Tibial nerve (tissue), 4 donors: Measurements from ENCODE around the gene OR10H3. TPM values are rescaled to one million over a fixed set of nuclear protein-coding genes. Genes with fewer than 3 reads are reported as not detected.
"Not testable (repeated sequence)": the region's sequence is repeated elsewhere in the genome, so short reads cannot be mapped to it uniquely, and the experiment has no call there.

Experiments
- DNase-seq, 2 donors: peaks; one replicate each; pipeline ENCODE4 v3.0.0-alpha.2; 2019; ENCODE audit warnings: low spot score in 2 of 2
- H3K27ac ChIP-seq, 4 donors: fragments of 200-600 bp; sonication (generic) in 3 of 4; one replicate each; pipeline ENCODE4 v1.5.1; 2017 to 2019; ENCODE audit warnings: mild to moderate bottlenecking in 1 of 4
- H3K27me3 ChIP-seq, 2 donors: fragments of 200-600 bp; sonication (generic) in 1 of 2; one replicate each; pipeline versions ENCODE4 v1.5.1 to v1.6.0; 2017 to 2019
- H3K36me3 ChIP-seq, 3 donors: fragments of 200-600 bp; sonication (generic); one replicate each; pipeline ENCODE4 v1.5.1; 2018 to 2019
- H3K4me1 ChIP-seq, 4 donors: fragments of 200-600 bp; sonication (generic) in 3 of 4; one replicate each; pipeline ENCODE4 v1.5.1; 2017 to 2019
- H3K4me3 ChIP-seq, 4 donors: fragments of 200-600 bp; sonication (generic) in 3 of 4; one replicate each; pipeline ENCODE4 v1.5.1; 2017 to 2019; ENCODE audit warnings: mild to moderate bottlenecking in 1 of 4, moderate library complexity in 1 of 4
- H3K9me3 ChIP-seq, 4 donors: fragments of 200-600 bp; sonication (generic) in 3 of 4; one replicate each; pipeline ENCODE4 v1.5.1; 2017 to 2019
- EP300 ChIP-seq, 2 donors: sonication (generic); formaldehyde crosslinking; IDR thresholded peaks; one replicate each; pipeline ENCODE4 v1.6.1; 2017; ENCODE audit warnings: antibody characterized with exemption in 2 of 2, mild to moderate bottlenecking in 1 of 2
- POLR2A ChIP-seq, 2 donors: fragments of 450-650 bp; IDR thresholded peaks; one replicate each; pipeline ENCODE4 v1.6.1; 2017; ENCODE audit warnings: antibody characterized with exemption in 2 of 2, mild to moderate bottlenecking in 2 of 2, moderate library complexity in 2 of 2
- WGBS, 2 donors: methylation state at CpG; one replicate each; pipeline ENCODE4 v1.1.5; 2018; 5-methylcytosine and 5-hydroxymethylcytosine counted together
- total RNA-seq, 4 donors: library from RNA; depleted of rRNA; stranded (reverse); fragments of >200 nt; gene quantifications; one replicate each; pipeline ENCODE4 v1.1.0, GENCODE V29; 2016
- TF ChIP-seq, protein P1 (sequence below), 5 experiments: fragments of 200-600 bp in 3 of 5; fragments of 450-650 bp in 2 of 5; sonication (generic) in 3 of 5; IDR thresholded peaks; one replicate each; pipeline ENCODE4 v1.5.1; 2016 to 2019; ENCODE audit warnings: antibody characterized with exemption in 5 of 5, mild to moderate bottlenecking in 3 of 5, moderate library complexity in 2 of 5

Gene OR10H3
- total RNA-seq, 4 donors from 2014 or later = not detected

GRCh38 chr19:15758379-15758778, 20.6 kb downstream of the OR10H3 start:
- Histone ChIP-seq H3K27ac (no peak overlapping the region), H3K4me1 (no peaks in the 10 kb centered on the region), H3K27me3 (peaks cover 0 to 3% of the 10 kb centered on the region in 2 donors), H3K9me3 (no peaks in the 10 kb centered on the region), H3K36me3 (peaks cover 0 to 9% (median 0%) of the 10 kb centered on the region in 3 donors), H3K4me3 (no peak overlapping the region)
- TF ChIP-seq, protein P1, sequence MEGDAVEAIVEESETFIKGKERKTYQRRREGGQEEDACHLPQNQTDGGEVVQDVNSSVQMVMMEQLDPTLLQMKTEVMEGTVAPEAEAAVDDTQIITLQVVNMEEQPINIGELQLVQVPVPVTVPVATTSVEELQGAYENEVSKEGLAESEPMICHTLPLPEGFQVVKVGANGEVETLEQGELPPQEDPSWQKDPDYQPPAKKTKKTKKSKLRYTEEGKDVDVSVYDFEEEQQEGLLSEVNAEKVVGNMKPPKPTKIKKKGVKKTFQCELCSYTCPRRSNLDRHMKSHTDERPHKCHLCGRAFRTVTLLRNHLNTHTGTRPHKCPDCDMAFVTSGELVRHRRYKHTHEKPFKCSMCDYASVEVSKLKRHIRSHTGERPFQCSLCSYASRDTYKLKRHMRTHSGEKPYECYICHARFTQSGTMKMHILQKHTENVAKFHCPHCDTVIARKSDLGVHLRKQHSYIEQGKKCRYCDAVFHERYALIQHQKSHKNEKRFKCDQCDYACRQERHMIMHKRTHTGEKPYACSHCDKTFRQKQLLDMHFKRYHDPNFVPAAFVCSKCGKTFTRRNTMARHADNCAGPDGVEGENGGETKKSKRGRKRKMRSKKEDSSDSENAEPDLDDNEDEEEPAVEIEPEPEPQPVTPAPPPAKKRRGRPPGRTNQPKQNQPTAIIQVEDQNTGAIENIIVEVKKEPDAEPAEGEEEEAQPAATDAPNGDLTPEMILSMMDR (IDR thresholded peaks at IDR 0.05) = no peak
- TF ChIP-seq EP300 (IDR thresholded peaks at IDR 0.05) (no peak), POLR2A (IDR thresholded peaks at IDR 0.05) (no peak)
- WGBS, 2 donors = 65 to 68% methylated on average over 2 of the region's 2 CpGs
- DNase-seq = no peak

GRCh38 chr19:15759962-15760565, 22.3 kb downstream of the OR10H3 start:
- no peak overlapping the region for H3K27ac ChIP-seq
- H3K36me3 ChIP-seq = peaks cover 0 to 9% (median 0%) of the 10 kb centered on the region in 3 donors
- H3K4me3 ChIP-seq = no peak overlapping the region
- 21 to 49% methylated on average over 9 to 23 of the region's 28 CpGs for WGBS, 2 donors
- no peaks in the 10 kb centered on the region for H3K4me1 ChIP-seq
- no peak for DNase-seq
- TF ChIP-seq POLR2A (IDR thresholded peaks at IDR 0.05) = no peak
- TF ChIP-seq, protein P1 (IDR thresholded peaks at IDR 0.05) = no peak
- no peak for TF ChIP-seq EP300 (IDR thresholded peaks at IDR 0.05)
- H3K9me3 ChIP-seq = no peaks in the 10 kb centered on the region
- H3K27me3 ChIP-seq = no peaks in the 10 kb centered on the region

GRCh38 chr19:15769586-15769985, 31.8 kb downstream of the OR10H3 start:
- Histone ChIP-seq H3K27me3 (no peaks in the 10 kb centered on the region), H3K9me3 (peaks cover 0 to 10% (median 0%) of the 10 kb centered on the region in 4 donors), H3K4me3 (no peak overlapping the region), H3K4me1 (no peaks in the 10 kb centered on the region), H3K27ac (no peak overlapping the region), H3K36me3 (peaks cover 0 to 51% (median 0%) of the 10 kb centered on the region in 3 donors)
- TF ChIP-seq POLR2A (IDR thresholded peaks at IDR 0.05) (no peak), EP300 (IDR thresholded peaks at IDR 0.05) (no peak)
- TF ChIP-seq, protein P1 (IDR thresholded peaks at IDR 0.05) = no peak
- WGBS, 2 donors = 44 to 57% methylated on average over 4 to 6 of the region's 6 CpGs
- no peak for DNase-seq

GRCh38 chr19:15774159-15774558, 36.4 kb downstream of the OR10H3 start:
- not testable (repeated sequence) for DNase-seq

GRCh38 chr19:15775249-15775648, 37.5 kb downstream of the OR10H3 start:
- peaks cover 0 to 23% (median 2%) of the 10 kb centered on the region in 4 donors for H3K4me1 ChIP-seq
- no peaks in the 10 kb centered on the region for H3K27me3 ChIP-seq
- peaks cover 0 to 23% (median 0%) of the 10 kb centered on the region in 3 donors for H3K36me3 ChIP-seq
- H3K27ac ChIP-seq = no peak overlapping the region
- no peak for DNase-seq
- WGBS, 2 donors = 59 to 64% methylated on average over 2 of the region's 2 CpGs
- no peak overlapping the region for H3K4me3 ChIP-seq
- H3K9me3 ChIP-seq = no peaks in the 10 kb centered on the region
- TF ChIP-seq, protein P1 (IDR thresholded peaks at IDR 0.05) = no peak
- TF ChIP-seq EP300 (IDR thresholded peaks at IDR 0.05) = no peak
- no peak for TF ChIP-seq POLR2A (IDR thresholded peaks at IDR 0.05)

More at GRCh38 chr19:15774159-15774558, 36.4 kb downstream of the OR10H3 start:
- 76 to 80% methylated on average over 3 of the region's 3 CpGs for WGBS, 2 donors
- H3K4me3 ChIP-seq, H3K27me3 ChIP-seq, H3K9me3 ChIP-seq, H3K27ac ChIP-seq: not testable (repeated sequence)
- H3K4me1 ChIP-seq = peaks cover 0 to 13% (median 0%) of the 10 kb centered on the region in 4 donors
- H3K36me3 ChIP-seq = peaks cover 0 to 32% (median 0%) of the 10 kb centered on the region in 3 donors
